Fibroblast of upper back skin (primary cell): ENCODE data around the gene UFSP1.
"Not testable (repeated sequence)": the region's sequence is repeated elsewhere in the genome, so short reads cannot be mapped to it uniquely, and the experiment has no call there.

ENCODE experiments used
- DNase-seq: peaks from one replicate; pipeline ENCODE4 v3.0.0-alpha.2; 2013

The UFSP1 gene

DNA sequence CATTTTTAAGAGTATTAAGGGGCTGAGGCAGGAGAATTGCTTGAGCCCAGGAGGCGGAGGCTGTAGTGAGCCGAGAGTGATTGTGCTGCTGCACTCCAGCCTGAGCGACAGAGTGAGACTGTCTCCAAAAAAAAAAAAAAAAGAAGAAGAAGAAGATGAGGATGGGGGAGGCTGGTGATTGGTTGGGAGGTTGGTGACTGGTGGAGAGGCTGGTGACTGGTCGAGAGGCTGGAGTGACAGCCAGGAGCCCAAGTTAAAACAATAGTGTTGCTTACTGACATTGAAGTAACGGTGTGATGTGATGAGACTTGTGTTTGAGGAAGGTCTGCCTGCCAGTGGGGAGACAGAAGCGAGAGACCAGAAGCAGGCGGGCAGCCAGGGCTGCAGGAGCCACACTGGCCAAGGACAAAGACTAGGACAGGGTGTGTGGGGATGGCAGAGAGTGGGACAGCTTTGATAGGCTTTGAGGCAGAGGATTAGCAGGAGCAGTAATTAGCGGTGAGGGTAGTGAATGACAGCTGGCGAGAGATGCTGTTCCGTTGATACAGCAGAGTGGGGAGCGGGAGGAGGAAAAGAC lies 9.7 kb downstream of the UFSP1 start:
- DNase-seq = no peak

DNA sequence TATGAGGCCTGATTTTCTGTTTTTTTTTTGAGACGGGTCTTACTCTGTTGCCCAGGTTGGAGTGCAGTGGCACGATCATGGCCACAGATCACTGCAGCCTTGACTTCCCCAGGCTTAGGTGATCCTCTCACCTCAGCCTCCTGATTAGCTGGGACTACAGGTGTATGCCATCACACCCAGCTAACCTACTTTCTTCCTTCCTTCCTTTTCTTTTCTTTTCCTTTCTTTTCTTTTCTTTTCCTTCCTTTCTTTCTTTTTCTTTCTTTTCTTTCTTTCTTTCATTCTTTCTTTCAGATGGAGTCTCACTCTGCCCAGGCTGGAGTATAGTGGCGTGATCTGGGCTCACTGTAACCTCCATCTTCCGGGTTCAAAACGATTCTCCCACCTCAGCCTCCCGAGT lies 10.8 kb downstream of the UFSP1 start:
- DNase-seq = no peak

DNA sequence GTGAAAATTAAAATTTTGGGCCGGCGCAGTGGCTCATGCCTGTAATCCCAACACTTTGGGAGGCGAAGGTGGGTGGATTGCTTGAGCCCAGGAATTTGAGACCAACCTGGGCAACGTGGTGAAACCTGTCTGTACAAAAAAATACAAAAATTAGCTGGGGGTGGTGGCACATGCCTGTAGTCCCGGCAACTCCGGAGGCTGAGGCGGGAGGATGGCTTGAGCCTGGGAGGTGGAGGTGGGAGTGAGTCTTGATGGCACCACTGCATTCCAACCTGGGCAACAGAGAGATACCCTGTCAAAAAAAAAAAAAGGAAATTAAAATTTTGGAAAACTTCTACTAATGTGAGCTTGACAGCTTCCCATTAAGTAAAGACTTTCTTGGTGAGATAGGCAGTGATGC lies 11.5 kb downstream of the UFSP1 start:
- no peak for DNase-seq

DNA sequence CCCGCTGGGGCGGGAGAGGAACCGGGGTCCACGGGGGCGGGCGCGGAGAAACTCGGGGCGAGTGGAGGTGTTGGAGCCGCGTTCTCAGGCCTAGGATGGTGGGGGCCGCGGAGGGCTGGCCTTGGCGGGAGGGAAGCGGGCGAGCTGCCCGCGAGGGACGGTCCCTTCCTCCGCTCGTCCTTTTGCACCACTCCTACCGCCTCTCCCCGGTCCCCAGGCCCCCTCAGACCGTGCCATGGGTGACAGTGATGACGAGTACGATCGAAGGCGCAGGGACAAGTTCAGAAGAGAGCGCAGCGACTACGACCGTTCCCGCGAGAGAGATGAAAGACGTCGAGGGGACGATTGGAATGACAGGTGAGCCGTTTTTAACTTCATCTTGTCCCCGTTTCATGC lies 14.2 kb downstream of the UFSP1 start:
- DNase-seq = no peak

DNA sequence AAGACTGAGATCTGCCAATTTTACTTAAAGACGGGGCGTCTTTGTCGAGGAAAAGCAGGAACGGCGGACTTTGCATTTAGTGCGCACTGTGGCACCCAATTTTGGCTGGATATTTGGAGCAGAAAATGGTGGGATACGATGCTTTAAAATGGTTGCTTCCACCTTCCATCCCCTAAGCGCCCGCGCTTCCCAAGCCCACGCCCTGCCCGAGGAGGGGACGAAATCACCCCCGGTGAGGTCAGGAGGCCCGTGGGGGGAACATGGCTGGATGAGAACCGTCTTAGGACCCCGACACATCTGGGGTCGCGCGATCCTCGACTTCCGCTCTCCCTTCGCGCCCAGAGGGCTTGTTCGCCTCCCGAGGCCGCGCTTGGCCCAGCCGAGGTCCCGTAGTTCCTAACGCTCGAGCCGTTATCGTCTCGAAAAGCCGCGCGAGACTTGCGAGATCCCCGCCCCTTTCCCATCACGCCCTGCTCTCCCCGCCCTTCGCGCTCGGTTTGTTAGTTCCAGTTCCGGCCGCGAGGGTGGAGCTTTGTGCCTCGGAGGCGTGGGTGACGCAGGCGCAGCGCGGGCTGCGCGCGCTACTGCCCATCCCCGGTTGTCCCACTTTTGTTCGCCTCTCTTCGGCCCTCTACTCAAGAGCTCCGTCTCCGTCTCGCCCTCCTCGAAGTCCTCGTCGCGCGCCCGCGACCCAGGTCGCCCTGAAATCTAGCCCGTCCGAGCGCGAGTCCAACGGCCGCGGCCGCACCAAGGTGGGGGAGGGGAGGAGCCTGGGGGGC lies 14.7 kb downstream of the UFSP1 start, which contains the start of gene SRRT:
TSS of gene SRRT (plus strand) at position 527 of the 779 bp plus-strand sequence. CDS start 488 bp downstream, outside the sequence.
- peak; percentile 98 for DNase-seq

DNA sequence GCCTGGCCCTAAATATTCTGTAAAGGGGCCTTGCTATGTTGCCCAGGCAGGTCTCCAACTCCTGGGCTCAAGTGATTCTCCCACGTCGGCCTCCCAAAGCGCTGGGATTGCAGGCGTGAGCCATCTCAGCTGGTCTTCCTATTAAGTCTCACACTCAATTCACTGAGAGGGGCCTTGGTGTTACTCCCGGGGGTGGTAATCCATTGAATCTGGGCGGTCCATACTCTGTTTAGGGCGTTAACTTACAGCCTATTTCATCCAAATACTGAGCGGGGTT lies 15.3 kb downstream of the UFSP1 start:
- DNase-seq = no peak

DNA sequence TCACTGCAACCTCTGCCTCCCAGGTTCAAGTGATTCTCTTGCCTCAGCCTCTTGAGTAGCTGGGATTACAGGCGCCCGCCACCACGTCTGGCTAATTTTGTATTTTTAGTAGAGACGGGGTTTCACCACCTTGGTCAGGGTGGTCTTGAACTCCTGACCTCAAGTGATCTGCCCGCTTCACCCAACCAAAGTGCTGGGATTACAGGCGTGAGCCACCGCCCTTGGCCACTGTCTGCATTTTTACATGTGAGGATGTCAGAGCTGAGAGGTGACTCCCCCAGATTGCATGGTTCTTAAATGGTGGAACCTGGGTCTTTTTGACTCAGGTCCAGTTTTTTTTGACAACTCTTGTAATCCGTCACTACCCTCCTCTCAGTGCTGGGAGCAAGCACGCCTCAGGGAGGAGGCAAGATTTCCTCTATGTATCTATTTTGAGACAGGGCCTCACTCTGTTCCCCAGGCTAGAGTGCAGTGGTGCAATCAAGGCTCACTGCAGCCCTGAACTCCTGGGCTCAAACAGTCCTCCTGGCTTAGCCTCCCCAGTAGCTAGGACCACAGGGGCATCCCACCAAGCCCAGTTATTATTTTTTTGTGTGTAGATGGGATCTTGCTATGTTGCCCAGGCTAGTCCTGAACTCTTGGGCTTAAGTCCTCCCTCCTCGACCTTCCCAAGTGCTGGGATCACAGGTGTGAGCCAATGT lies 15.8 kb downstream of the UFSP1 start:
- DNase-seq = no peak

DNA sequence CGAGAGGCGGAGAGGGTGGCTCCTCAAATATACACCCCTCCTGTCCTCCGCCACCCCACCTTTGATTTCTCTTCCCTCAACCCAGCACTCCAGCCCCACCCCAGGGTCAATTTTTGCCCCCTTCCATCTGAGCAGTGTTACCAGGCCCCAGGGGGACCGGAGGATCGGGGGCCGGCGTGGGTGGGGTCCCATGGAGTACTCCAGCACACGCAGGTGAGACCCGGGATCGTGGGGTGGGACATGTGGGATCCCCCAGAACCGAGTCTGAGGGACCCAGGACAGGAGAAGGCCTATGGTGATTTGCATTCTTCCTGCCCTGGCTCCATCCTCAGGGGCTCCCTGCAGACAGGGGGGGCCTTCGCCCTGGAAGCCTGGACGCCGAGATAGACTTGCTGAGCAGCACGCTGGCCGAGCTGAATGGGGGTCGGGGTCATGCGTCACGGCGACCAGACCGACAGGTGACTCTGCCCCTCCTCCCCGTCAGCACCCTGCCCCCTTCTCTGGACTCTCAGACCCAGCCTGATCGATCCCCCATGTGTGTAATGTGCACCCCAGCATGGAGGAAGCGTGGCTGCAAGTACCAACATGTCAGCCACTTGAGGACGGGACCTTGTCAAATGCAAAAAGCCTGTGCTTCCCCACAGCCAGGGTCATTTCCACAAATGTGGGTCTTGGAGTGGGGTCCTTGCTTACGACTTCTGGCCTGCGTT lies 21.6 kb downstream of the UFSP1 start:
- no peak for DNase-seq

DNA sequence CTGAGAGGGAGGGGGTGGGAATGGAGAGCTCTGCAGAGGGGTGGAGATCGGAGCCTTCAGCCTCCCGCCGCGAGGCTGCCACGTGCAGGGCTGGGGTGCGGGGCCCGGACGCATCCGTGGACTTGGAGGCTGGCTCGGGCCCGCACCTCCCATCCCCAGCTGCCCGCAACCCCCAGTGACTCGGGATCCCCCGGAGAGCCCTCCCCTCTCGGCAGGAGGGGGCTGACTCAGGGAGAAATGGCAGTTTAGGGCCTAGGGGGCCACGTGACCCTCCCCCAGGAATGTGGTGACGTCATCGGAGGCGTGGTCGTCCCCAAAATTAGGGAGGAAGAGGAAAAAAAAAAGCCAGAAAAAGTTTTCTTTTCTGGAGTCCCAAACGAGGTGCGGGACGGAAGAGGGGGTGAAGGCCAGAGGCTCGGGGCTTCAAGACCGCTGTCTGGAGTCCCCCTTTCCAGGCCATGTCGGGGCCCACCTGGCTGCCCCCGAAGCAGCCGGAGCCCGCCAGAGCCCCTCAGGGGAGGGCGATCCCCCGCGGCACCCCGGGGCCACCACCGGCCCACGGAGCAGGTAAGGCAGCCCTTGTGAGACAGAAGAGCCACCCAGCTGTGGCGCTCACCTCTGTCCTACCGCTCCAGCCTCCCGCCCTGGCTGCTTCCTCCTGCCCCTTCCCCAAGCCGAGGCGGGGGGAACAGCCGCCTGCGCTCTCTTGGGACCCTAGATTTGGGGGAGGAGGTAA lies 22.3 kb downstream of the UFSP1 start, which contains the start of gene TRIP6:
TSS of gene TRIP6 (plus strand) at position 348 of the 736 bp plus-strand sequence. CDS start at position 459, 111 bp downstream.
- DNase-seq = peak; percentile 98

DNA sequence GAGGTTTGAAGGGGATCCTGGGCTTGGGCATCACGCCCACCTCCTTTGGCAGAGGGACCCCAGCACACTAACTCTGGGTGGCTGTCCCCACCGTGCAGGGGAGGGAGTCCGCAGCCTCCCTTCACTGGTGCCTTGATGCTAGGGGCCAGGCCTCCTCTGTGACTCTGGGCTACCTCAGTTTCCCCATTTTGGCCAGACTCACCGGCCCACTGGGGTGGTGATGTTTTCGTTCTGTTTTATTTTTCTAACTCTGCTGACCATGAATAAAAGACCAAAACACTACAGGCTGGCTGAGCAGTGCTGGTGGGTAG lies 22.8 kb downstream of the UFSP1 start:
- no peak for DNase-seq

DNA sequence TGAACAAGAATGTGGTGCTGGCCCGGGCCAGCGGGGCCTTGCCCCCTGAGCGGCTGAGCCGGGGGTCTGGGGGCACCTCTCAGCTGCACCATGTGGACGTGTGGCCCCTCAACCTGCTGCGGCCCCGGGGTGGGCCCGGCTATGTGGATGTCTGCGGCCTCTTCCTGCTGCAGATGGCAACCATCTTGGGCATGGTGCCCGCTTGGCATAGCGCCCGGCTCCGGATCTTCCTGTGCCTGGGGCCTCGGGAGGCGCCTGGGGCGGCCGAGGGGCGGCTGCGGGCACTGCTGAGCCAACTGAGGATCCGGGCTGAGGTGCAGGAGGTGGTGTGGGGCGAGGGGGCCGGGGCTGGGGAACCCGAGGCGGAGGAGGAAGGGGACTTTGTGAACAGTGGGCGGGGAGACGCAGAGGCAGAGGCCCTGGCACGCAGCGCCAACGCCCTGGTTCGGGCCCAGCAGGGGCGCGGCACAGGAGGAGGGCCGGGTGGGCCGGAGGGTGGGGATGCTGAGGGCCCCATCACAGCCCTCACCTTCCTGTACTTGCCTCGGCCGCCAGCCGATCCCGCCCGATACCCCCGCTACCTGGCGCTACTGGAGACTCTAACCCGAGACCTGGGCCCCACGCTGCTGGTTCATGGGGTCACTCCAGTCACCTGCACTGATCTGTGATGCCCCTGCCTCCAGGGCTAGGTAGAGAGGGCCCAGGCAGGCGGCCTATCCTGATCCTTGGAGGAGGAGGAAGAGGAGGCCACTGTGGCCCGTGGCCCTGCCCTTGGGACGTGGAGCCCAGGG lies 23.4 kb downstream of the UFSP1 start:
- DNase-seq = no peak

DNA sequence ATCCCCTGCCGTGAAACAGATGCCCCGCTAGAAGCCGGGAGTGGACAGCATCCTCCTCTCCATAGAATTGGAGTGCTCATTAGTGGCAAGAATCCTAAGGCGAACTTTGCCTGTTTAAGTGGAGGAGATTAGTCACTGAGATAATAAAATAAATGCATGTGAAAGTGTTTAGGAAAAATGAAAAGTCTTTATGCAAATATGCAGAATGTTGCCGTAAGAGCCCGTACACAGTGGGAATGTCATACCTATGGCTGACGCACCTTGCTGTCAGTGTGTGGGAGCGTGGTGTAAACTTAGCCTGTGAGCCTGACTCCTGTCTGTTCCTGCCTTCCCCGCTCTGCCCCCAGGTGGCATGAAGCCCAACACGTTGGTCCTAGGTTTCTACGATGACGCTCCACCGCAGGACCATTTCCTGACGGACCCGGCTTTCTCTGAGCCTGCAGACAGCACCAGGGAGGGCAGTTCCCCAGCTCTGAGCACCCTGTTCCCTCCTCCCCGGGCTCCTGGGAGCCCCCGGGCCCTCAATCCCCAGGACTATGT lies 24.1 kb downstream of the UFSP1 start:
- DNase-seq = no peak

DNA sequence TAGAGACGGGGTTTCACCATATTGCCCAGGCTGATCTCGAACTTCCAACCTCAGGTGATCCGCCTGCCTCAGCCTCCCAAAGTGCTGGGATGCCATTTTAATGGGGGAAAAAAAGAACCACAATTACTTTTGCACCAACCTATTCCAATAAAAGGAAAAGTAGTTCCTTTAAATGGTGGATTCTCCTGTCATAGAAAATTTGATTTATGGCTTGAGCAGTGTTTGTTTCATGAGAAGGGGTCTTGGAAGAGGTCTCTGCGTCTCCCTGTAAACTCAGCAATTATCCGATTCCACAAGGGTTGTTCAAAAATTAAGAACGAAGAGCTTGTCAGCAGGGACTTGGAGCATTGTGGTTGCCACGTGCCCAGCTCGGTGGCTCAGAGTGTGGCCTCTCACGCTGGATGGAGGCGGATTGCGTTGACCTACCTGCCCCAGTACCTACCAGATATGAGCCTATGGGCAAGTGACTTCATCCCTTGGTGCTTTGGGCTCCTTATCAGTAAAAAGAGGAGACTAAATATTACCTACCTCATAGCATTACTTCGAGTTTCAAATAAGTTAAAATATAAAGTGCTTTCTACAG lies 25.2 kb downstream of the UFSP1 start:
- DNase-seq = no peak

DNA sequence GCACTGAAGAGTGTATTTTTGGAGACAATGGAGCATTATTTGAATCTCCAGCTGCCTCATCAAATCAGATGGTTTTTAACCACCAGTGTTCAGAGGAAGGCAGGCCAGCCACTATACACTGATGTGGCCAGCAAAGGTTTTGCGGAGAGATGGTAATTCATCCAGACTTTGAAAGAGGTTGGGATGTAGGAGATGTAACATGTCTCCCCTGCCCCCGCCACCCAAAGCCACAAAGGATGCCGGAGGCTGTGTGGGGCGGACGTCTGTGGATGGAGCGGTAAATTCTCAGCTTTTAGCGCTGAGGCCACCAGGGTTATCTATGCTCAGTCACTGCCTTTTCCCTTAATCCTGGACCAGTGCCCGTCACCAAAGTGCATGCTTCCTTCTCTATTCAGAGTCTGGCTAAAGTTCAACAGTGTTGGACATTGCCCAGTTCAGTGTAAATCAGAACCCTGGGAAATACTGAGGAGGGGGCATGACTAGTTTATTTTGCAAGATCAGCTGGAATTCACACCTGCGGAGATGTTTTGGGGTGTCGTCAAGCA lies 26.0 kb downstream of the UFSP1 start:
- peak; percentile 47 for DNase-seq

DNA sequence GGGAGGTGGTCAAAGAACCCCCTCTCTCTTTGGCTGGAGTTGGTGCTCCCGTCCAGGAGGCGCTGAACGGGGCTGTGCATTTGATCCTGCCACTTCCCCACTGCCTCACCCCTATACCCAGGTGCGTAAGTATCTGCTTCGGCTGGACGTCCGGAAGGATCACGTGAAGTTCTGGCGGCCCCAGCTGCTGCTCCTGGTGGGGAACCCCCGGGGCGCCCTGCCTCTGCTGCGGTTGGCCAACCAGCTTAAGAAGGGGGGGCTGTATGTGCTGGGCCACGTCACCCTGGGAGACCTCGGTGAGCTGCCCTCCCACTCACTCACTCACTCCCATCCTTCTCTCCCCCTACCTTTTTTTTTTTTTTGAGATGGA lies 27.9 kb downstream of the UFSP1 start:
- no peak for DNase-seq

DNA sequence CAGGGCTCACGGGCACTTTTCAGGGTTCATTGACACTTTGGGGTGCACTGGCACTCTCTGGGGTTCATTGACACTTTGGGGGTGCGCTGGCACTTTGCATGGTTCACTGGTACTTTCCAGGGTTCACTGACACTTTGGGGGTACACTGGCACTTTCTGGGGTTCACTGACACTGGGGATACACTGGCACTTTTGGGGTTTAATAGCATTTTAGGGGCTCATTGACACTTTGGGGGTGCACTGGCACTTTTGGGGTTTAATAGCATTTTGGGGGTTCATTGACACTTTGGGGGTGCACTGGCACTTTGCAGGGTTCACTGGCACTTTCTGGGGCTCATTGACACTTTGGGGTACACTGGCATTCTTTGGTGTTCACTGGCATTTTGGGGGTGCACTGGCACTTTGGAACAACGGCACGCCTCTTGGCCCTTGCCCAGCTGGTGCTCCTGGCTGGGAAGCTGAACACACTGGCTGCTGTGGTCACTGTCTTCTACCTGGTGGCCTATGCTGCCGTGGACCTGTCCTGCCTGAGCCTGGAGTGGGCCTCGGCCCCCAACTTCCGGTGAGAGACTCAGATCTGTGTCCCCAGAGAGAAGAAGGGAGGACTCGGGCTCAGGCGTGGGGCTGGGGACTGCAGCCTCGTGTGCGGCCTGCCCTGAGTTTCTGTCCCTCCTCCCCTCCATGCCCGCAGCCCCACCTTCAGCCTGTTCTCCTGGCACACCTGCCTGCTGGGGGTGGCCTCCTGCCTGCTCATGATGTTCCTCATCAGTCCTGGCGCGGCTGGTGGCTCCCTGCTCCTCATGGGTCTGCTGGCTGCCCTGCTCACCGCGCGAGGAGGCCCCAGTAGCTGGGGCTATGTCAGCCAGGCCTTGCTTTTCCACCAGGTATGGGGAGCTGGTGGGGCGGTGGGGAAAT lies 28.6 kb downstream of the UFSP1 start:
- DNase-seq = no peak

DNA sequence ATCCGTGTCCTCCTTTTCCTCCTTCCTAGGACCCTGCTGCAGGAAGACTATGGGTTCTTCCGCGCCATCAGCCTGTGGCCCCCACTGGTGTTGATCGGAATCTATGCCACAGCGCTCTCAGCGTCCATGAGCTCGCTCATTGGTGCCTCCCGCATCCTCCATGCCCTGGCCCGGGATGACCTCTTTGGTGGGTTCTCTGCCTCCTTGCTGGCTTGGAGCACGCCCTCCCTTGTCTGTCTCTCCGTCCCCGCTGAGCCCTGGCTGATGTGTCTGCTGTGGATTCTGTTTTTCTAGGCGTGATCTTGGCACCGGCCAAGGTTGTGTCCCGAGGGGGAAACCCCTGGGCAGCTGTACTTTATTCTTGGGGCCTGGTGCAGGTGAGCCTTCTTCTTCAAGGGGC lies 29.7 kb downstream of the UFSP1 start:
- DNase-seq = no peak

DNA sequence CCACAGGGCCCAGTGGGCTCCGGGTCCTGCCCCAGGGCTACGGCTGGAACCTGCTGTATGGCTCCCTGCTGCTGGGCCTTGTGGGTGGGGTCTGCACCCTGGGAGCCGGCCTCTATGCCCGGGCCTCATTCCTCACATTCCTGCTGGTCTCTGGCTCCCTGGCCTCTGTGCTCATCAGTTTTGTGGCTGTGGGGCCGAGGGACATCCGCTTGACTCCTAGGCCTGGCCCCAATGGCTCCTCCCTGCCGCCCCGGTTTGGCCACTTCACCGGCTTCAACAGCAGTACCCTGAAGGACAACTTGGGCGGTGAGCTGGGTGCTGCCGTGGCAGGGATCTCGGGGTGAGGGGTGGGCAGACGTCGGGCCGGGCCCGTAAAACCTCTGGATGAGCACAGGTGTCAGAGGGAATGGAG lies 32.6 kb downstream of the UFSP1 start:
- DNase-seq = no peak

DNA sequence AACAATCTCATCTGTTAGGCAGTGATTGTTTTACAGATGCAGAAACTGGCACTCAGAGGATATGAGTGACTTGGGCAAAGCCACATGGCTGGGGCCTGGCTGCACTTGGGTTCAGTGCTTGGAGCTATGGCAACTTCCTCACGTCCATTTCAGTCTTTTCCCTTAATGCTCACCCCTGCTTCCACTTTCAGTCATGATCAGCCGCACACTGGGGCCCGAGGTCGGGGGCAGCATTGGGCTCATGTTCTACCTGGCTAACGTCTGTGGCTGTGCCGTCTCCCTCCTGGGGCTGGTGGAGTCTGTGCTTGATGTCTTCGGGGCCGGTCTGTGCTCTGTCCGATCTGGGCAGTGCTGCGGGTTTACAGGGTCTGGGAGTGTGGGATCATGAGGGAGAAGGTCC lies 34.0 kb downstream of the UFSP1 start:
- no peak for DNase-seq

DNA sequence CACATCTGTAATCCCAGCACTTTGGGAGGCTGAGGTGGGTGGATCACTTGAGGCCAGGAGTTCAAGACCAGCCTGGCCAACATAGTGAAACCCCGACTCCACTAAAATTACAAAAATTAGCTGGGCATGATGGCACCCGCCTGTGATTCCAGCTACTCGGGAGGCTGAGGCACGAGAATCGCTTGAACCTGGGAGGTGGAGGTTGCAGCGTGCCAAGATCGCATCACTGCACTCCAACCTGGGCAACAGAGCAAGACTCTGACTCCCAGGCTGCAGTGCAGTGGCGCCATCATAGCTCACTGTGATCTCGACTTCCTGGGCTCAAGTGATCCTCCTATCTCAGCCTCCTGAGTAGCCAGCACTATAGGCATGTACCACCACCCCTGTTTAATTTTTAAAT lies 34.6 kb downstream of the UFSP1 start:
- DNase-seq = not testable (repeated sequence)
